Stimulated activated CD8-positive, alpha-beta memory T cell treated with anti-CD3 and anti-CD28 coated beads, Interleukin-12 subunit alpha, Interleukin-12 subunit beta, amount 100 ng/mL, for 24 hours (primary cell): ENCODE data around the gene SFTPA1.
"Not testable (repeated sequence)": the region's sequence is repeated elsewhere in the genome, so short reads cannot be mapped to it uniquely, and the experiment has no call there.

Experiments used
- DNase-seq: peaks from one replicate; pipeline ENCODE4 v3.0.0-alpha.2; 2020; ENCODE audit errors: extremely low read depth

SFTPA1 gene

DNA sequence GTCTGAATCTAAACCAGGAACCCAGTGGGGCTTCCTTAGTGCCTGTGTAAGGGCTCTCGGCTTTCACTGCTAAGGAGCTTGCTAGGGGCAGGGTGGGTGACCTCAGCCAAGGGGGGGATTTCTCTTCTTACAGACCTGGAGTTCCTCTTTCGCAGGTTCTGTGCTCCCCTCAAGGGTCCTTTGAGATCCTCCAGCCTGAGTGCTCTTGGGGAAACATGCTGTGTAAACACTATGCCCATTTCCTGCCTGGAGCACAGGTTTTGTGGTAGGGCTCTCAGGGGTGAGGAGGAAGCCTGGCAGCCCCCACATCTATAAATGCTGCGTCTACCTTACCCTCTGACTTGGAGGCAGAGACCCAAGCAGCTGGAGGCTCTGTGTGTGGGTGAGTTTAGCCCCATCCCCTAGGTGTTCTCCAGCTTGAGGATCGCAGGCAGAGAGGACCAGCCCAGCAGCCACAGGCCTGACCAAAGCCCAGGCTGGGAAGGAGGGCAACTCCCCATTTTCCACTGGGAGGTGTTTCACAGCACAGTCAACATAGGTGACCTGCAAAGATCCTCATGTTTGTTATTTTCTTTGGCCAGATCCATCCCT lies at the start of gene SFTPA1:
TSS of gene SFTPA1 (plus strand) at position 339 of the 591 bp plus-strand sequence. CDS start 887 bp downstream, outside the sequence.
- no peak for DNase-seq

DNA sequence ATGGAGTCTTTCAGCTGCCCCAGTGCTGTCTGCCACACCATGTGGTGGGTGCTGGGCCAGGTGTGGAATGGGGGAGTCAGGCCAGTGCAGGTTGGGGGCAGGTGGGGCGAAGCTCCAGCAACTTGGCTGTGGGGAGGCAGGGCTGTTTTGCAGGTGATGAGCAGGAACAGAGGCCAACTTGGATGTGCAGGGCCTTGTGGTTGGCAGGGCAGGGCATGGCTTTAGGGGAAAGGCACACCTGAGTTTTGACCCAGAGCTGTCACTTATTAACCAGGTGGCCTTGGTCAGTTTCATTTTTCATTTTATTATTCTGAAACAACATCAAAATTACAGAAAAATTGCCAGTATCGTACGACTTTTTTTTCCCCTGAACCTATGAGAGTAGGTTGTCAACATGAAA lies 49.5 kb upstream of the SFTPA1 start:
- no peak for DNase-seq

DNA sequence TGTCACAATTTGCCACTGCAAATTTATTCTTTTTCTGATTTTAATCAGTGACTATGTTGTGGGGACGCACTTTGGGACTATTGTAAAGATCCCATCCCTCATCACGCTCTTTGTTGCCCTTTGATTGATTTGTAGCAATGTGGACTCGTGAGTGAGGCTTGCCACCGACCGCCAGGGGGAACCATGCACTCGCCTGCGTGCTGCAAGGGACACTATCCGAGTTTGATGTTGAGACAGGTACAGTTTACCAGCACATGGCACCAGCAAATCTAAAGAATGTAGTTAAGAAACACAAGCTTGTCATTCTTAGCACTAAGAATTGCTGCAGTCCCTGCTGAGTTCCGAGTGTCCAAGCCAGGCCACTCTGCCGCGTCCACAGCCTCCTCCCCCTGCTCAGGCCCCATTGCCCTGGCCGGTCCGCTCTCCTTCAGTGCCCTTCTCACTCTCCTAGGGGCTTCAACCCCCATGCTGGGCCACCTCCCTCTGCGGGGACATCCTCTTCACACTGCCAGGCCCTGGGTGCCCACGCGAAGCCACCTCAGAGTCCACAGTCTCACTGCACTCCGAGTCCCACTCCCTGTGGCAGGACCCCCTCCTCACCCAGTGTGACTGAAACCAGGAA lies 48.5 kb upstream of the SFTPA1 start:
- DNase-seq = peak; percentile 23

DNA sequence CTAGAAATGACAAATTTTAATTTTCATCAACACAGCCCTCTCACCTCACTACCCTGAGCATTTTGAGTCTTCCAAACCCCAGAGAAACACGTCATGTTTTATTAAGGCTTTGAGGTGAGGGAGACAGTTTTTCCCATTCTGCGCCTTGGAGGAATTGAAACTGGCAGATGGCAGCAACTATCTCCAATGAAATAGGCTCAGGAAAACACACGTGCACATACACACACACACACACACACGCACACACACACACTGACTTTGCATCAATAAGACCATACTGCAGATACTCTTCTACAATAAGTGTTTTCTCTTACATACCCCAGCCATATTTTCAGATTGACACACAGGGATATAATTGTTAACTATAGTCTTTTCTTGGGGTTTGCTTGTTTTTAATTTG lies 47.3 kb upstream of the SFTPA1 start:
- no peak for DNase-seq

DNA sequence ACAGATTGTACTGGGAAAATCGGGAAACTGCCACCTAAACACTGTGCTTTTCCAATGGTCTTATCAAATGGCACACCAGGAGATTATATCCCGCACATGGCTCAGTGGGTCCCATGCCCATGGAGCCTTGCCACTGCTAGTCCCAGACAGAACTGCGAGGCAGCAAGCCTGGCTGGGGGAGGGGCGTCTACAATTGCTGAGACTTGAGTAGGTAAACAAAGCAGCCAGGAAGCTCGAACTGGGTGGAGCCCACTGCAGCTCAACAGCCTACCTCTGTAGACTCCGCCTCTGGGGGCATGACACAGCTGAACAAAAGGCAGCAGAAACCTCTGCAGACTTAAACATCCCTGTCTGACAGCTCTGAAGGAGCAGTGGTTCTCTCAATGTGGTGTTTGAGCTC lies 40.1 kb upstream of the SFTPA1 start:
- DNase-seq = not testable (repeated sequence)

DNA sequence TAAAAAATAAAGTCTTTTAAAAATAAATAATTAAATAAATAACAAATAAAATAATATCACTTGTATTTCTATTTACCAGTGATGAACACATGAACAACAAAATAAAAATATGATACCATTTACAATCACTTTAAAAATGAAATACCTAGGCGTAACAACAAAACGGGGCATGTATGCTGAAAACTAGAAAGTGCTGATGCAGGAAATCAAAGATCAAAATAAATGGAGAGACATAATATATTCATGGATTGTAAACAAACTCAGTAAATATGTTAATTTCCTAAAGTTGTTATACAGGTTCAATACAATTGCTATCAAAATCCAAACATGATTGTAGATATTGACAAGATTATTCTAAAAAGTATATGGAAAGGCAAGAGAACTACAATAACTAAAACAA lies 31.4 kb upstream of the SFTPA1 start:
- no peak for DNase-seq

DNA sequence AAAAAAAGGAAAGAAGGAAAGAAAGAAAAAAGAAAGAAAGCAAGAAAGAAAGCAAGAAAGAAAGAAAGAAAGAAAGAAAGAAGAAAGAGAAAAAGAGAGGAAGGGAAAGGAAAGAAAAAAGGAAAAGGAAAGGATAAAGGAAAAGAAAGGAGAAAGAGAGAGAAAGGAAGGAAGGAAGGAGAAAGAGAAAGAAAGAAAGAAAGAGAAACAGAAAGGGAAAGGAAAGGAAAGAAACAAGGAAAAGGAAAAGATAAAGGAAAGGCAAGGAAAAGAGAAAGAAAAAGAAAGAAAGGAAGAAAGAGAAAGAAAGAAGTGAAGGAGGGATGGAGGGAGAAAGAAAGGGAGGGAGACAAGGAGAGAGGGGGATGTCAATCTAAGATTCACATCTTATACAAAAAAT lies 29.7 kb upstream of the SFTPA1 start:
- DNase-seq = no peak

DNA sequence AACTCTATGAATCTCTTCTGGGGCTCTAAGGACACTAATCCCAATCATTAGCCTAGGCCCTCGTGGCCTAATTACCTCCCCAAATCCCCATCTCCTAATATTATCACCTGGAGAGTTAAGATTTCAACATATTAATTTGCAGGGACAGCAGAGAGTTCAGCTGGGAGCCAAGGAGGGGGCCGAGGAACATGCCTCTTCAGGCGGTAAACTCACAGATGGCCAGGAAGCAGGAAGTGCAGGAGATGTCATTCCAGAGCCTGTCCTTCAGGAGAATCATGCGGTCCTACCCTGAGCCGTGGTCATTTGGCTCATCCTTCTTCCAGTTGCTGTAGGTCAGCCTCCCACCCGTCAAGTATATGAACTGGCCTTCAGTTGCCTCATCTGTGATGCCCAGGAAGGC lies 28.6 kb upstream of the SFTPA1 start:
- DNase-seq = no peak

DNA sequence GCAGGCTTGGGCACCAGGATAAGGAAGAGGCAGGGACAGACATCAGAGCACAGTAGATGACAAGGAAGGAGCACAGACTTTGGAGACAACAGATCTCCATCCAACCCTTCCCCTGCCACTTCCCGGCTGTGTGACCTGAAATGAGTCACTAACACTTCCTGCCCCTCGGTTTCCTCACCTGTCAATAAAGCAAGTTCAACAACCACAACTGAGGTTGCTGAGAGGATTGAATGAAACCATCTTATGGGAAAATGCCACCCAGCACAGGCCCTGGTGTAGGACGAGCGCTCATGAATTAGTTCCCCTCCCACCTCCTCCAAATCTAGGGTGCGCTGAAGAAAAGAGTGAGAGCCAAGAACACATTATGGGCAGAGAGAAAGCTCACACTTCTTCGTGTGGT lies 27.8 kb upstream of the SFTPA1 start:
- DNase-seq = not testable (repeated sequence)

DNA sequence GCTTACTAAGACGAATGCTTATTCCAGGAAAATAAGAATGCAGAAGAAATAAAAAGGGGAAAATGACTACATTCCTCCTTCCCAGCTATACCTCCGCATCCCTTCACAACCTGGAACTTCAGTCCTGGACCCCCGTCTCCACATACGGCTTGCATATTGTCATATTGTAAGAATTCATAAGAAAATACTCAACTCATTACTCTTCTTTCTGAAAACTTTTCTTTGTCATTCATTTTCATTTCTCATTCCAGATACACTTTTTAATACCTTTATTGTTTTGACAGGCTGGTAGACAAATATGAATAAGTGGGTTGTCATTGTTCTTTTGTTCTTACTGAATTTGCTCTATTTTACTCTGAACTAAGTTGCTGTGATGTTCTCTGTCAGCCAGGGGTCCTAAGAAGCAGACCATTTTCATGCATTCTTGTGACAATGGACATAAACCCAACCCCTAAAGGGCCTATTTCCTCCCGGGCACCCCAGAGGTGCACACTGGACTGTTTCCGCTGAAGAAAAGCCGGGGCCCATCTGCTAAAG lies 27.2 kb upstream of the SFTPA1 start:
- no peak for DNase-seq

DNA sequence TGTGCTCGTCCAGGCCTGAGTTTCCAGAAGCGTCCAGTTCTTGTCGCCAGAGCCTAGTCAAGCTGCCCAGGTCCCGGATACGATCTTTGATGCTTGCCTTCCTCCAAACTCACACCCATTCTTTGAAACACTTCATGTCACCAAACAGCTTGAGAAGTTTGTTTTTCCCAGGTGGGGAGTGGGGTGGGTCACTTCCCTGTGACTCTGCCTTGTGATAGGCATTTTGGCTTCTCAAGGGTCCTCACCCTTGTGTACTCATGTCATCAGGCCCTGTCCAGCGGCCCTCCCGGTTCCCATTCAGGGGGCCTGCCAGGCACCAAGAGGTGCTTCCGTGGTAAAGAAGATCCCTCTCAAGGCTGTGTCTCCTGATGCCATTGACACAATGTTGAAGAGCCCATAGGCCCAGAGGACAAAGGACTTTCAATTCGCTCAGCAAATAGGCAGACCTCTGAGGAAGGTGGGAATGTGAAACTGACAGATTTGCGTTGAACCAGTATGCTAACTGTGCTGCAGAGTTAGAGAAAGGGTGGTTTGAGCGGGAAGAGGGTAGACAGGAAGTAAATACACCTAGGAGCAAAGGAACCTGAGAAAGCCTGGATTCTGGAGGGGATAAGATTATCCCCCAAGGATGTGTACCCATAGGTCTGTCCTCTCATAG lies 24.7 kb upstream of the SFTPA1 start:
- DNase-seq = no peak

DNA sequence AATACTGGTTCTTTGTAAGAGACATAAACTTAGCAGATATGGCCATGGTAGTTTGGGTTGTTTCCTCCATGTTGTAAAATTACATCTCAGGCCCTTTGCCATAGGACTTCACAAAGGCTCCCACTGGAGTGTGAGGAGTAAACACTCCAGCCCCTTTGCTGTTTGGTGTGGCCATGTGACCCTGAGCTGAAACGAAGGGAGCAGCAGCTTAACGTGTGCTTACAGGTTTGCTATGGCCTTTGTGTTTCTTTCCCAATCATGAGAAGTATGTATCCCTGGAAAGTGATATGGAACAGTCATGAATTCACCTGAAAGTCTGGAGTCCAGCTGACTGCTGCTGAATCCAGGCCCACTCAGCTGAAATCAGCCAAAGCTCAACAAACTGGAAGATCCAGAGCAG lies 23.8 kb upstream of the SFTPA1 start:
- no peak for DNase-seq

DNA sequence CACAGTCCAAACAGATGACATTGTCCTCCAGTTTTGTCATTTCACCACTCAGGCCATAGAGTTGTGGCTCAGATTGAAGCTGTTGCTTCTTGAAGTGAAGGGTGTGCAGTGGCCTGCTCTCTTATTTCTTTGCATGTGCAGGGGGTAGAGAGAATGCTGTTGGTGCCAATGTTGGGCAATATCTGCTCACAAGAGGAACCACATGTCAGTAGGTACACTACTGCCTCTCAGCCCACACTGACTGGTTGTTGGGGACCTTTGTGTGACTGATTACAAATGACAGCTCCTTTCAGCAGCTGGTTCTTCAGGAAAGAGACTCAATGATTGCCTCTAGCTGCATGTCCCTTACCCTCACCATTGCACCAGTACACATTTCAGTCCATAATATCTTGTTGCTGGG lies 21.9 kb upstream of the SFTPA1 start:
- DNase-seq = no peak

DNA sequence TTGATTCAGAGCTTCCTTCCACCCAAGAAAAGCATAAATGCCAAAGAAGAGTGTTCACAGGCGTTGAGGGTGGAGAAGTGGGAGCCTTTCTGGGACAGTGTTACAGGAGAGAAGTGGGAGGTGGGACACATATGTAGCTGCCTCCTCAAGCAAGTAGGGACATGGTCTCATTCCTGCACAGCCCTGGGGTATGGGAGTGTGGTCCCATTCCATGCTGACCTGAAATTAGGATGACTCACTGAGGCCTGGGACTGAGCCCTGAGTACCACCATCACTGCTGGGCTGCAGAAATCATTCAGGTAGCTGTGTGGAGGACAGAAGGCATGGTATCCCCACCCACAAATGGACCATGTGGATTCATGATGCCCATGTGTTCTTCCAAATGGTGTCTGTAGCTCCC lies 17.4 kb upstream of the SFTPA1 start:
- DNase-seq = no peak

DNA sequence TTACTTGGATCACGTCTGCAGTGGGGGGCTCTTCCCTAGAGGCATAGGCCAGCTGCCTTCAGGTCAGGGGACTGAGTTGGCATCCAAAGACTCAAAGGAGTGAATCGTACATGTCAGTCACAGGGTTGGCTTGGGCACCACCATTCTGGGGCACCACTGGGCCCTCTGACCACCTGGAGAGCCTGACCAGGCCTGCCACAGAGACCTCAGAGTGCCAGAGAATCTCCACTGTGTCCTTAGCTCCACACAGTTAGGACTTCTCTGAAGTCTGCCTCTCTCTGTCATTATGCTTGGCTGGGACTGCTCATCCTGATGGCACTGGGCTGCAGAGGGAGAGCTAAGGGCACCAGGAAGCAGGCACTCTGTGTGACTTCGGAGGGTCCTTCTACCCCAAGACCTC lies 16.2 kb upstream of the SFTPA1 start:
- not testable (repeated sequence) for DNase-seq

DNA sequence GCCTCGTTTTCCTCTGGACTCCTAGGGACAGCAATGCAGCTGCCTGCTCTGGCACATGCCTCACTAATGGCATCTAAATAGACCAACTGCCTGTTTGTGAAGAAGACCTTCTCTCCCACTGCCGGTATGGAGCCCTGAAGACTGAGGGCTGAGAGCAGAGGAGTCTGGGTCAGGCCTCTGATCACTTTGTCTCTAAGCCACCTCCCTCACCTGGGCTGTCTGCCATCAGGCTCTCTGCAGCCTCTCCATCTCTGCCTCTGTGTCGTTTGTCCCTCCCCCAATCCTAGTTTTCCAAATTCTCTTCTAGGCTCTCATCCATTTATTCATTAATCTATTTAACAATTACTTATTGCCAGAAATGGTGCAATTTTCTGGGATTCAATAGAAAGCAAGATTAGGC lies 15.2 kb upstream of the SFTPA1 start:
- no peak for DNase-seq

DNA sequence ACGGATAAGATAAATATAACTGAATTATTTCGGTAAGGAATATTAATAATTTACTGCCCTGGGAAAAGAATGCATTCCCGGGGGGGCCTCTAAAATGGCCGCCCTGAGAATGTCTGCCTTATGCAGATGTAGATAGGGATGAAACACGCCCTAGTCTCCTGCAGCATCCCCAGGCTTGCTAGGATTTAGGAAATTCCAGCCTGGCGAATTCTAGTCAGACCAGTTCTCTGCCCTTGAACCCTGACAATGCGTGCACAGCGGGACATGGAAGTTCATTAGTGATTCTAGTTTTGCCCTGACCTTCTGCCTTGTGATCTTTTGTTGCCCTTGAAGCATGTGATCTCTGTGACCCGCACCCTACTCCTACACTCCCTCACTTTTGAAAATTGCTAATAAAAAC lies 11.1 kb upstream of the SFTPA1 start:
- DNase-seq = not testable (repeated sequence)

DNA sequence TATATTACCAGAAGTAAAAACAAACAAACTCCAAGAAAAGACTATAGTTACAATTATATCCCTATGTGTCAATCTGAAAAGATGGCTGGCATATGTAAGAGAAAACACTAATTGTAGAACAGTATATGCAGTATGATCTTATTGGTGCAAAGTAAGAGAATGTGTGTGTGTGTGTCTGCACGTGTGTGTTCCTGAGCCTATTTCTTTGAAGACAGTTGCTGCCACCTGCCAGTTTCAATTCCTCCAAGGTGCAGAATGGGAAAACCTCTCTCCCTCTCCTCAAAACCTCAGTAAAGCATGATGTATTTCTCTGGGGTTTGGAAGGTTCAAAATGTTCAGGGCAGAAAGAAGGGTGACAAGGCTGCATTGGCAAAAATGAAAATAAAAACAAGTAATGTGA lies 8.8 kb upstream of the SFTPA1 start:
- DNase-seq = no peak

DNA sequence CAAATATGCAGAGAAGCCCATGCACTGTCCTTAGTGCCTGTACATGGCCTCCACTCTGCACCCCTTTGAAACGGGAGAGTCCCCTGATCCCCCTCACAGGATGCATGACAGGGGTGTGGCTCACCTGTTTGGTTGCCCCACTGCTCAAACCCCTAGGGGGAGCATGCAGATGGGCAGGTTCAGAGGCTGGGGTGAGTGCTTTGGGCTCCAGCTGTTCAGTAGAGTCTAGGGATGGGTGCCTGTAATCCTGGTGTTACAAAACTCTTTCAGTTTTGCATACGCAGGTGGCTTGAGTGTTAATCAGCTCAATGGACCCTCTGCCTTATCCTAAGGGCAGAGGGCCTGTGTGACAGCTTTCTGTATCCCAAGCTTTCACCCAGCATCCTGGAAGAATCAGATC lies 7.8 kb upstream of the SFTPA1 start:
- no peak for DNase-seq

DNA sequence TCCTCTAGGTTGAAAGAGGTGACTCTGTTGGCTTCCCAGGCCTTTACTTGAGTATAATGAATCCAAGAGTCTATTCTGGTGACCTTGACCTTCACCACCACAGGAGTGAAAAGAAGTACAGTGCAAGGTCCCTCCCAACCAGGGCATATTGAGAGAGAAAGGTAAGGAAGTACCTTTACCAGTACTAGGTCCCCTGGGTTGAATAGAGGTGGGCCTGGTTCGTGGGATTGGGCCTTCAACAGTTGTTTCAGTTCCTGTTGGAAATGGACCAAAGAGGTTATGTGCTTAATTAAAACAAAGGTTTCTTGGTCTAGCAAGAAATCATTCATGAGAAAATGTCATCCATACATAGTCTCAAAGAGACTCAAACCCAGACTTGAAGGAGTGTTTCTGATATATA lies 6.4 kb upstream of the SFTPA1 start:
- DNase-seq = no peak

DNA sequence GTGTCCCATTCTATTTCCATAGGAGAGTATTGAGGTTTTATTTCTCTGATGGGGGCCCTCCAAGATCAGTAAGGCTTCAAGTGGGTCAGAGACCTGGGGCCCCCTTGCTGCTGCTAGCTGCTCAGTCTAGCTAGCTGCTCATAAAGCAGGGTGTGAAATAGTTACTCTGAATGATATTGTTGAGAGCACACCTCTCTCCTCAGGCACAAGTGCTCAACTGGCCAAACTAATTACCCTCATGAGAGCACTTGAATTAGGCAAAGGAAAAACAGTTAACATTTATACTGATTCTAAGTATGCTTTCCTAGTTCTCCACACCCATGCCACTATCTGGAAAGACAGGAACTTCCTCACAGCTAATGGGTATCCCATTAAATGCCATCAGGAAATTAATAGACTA lies 5.4 kb upstream of the SFTPA1 start:
- DNase-seq = no peak

DNA sequence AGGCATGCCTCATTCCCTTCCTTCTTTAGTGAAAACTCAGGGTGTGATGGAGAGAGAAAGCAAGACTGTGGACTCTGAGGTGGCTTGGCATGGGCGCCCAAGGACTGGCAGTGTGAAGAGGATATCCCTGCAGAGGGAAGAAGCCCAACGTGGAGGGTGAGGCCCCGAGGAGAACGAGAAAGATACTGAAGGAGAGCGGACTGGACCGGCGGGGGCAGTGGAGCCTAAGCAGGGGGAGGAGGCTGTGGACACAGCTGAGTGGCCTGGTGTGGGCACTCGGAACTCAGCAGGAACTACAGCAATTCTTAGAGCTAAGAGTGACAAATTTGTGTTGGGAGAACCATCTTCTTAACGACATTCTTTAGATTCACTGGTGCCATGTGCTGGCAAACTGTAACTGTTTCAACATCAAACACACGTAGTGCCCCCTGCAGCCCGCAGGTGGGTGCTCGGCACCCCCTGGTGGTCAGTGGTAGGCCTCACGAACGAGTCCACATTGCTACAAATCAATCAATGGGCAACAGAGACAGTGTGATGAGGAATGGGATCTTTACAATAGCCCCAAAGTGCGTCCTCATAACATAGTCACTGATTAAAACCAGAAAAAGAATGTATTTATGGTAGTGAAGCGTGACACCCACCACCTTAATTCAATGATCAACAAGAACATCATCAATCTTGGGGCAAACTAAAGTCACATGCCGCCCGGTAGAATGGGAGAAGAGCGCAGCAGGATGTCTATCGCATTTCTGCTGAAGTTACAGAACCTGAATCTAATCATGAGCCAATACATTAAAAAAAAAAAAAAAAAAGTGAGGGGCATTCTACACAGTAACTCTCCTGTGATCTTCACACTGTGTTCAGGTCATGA lies 2.0 kb upstream of the SFTPA1 start:
- no peak for DNase-seq
